Right ventricle myocardium superior (tissue), 1 donor: ENCODE data around the gene IRF2BP2. TPM values are rescaled to one million over a fixed set of nuclear protein-coding genes. Genes with fewer than 3 reads are reported as not detected.
"Not testable (repeated sequence)": the region's sequence is repeated elsewhere in the genome, so short reads cannot be mapped to it uniquely, and the experiment has no call there.

Experiments used
- ATAC-seq: fragments of 200-7000 bp; cut with Tn5 transposase; one replicate; pipeline ENCODE4 v1.9.1; 2020; ENCODE audit warnings: mild to moderate bottlenecking; ENCODE audit not compliant: poor library complexity
- DNase-seq: peaks from one replicate; pipeline ENCODE4 v3.0.0-alpha.2; 2020
- intact Hi-C: fragments of 100-400 bp; cut with DNase I; formaldehyde crosslinking; loops from one replicate; pipeline ENCODE4 v1.11.2; 2022
- total RNA-seq: library from RNA; stranded (reverse); fragmentation: NEBNext Ultra II Directional; extraction: Animal tissue kit (Norgen Biotek cat#: 25700); gene quantifications from one replicate; pipeline ENCODE4 v1.2.1, GENCODE V29; 2021
- donor health status: DM: no; HTN: yes; CAD: no; lungs with severe emphysema.

The IRF2BP2 gene
- total RNA-seq, 1 donor from 2014 or later: 119 TPM

- DNase-seq: no peak
- intact Hi-C loops: no loop called here
- no peak for ATAC-seq
Observed at GRCh38 chr1:234638832-234639799, 29.1 kb upstream of the IRF2BP2 start.

GRCh38 chr1:234634922-234635321 lies 24.9 kb upstream of the IRF2BP2 start:
- ATAC-seq, DNase-seq, intact Hi-C loops: not testable (repeated sequence)

GRCh38 chr1:234634387-234634786 lies 24.4 kb upstream of the IRF2BP2 start:
- intact Hi-C loops: no loop called here
- ATAC-seq (no peak), DNase-seq (no peak)

GRCh38 chr1:234633246-234634003 lies 23.4 kb upstream of the IRF2BP2 start:
- ATAC-seq (no peak), DNase-seq (no peak)
- intact Hi-C loops: no loop called here

- DNase-seq (no peak), ATAC-seq (no peak)
- intact Hi-C loops: no loop called here
Observed at GRCh38 chr1:234632225-234632624, 22.2 kb upstream of the IRF2BP2 start.

DNA sequence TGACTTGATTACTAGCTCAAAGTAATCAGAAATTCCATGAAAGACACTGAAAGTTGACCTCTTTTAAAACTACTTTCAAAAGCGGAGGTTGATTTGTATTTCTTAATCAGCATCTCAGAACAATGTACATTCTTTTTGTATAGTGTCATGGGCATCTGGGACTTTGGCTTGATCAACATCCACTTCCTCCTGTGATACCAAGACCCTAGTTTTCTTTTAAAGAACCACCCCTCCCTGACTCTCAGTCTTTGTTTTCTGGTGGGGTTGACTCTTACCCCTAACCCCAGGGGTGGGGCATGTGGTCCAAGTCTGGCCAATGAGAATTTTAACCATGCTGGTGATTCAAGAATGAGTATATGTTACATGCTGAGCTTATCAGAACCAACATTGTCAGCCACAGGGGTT lies 21.7 kb upstream of the IRF2BP2 start:
- intact Hi-C loops: no loop called here
- ATAC-seq (no peak), DNase-seq (no peak)

DNA sequence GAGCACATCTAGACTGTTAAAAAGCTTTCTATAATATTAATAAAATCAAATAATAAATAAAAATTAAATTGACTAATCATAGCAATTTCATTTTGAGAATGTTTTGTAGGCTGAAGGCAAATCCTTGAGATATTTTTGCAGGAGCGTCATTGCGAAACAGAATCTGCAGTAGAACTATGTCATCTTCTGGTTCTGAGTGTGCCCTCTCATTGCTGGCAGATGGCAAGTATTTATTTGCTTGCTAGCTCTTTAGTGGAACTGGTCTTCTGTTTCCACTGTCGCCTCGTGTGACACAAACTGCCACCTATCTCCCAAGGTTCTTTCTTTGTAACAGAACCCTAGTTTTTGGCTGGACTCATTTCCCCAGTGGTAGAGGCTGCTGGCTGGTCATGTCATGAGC lies 19.0 kb upstream of the IRF2BP2 start:
- ATAC-seq (no peak), DNase-seq (no peak)
- intact Hi-C loops: no loop called here

GRCh38 chr1:234628089-234628488 lies 18.1 kb upstream of the IRF2BP2 start:
- DNase-seq: no peak
- intact Hi-C loops: no loop called here

GRCh38 chr1:234627009-234627950 lies 17.3 kb upstream of the IRF2BP2 start:
- ATAC-seq (no peak), DNase-seq (no peak)
- intact Hi-C loops: no loop called here

More at GRCh38 chr1:234628089-234628488, 18.1 kb upstream of the IRF2BP2 start:
- no peak for ATAC-seq

GRCh38 chr1:234626391-234626790 lies 16.4 kb upstream of the IRF2BP2 start:
- intact Hi-C loops: no loop called here
- no peak for ATAC-seq
- no peak for DNase-seq

- DNase-seq: no peak
- ATAC-seq: no peak
- intact Hi-C loops: no loop called here
Observed at GRCh38 chr1:234624724-234625117, 14.7 kb upstream of the IRF2BP2 start.

GRCh38 chr1:234621657-234622335 lies 11.8 kb upstream of the IRF2BP2 start:
- DNase-seq: no peak
- intact Hi-C loops: no loop called here
- no peak for ATAC-seq

DNA sequence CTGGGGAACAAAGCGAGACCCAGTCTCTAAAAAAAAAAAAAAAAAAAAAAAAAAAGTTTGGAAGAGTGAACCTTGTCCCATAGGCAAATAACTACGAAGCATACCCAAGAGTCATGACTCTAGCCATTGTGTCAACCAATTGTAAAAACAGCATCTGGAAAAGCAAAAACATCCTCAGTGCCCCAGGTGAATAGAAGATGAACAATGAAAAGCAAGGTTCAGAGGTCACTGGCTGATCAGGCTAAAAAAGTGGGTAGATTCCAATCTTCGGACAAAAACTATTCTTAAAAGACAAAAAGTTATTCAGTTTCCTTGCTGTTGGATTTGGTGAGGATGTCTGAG lies 11.1 kb upstream of the IRF2BP2 start:
- intact Hi-C loops: no loop called here
- ATAC-seq (no peak), DNase-seq (no peak)

GRCh38 chr1:234620272-234621126 lies 10.5 kb upstream of the IRF2BP2 start:
- intact Hi-C loops: no loop called here
- no peak for DNase-seq
- no peak for ATAC-seq

DNA sequence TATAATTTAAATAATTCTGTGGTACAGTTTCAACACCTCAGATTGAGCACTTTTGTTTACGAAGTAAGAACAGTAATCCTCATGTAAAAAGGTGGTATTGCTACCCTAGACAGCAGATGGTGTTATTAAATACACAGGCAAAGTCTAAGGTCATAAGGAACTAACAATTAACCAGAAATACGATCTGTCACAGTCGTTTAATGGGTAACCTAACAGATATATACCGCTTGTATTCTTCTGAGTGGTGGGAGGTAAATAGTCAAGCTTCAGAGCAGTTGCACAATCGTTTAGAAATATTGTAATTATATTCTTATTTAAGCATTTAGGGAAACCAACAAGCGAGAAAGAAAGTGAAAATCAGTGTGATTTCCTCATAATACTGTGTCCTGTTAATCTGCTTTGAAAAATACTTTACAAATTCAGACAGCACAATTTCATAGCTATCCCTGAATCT lies 9.8 kb upstream of the IRF2BP2 start:
- intact Hi-C loops: no loop called here
- DNase-seq (no peak), ATAC-seq (no peak)

- intact Hi-C loops: no loop called here
- ATAC-seq (no peak), DNase-seq (no peak)
Observed at GRCh38 chr1:234619071-234619480, 9.1 kb upstream of the IRF2BP2 start.

DNA sequence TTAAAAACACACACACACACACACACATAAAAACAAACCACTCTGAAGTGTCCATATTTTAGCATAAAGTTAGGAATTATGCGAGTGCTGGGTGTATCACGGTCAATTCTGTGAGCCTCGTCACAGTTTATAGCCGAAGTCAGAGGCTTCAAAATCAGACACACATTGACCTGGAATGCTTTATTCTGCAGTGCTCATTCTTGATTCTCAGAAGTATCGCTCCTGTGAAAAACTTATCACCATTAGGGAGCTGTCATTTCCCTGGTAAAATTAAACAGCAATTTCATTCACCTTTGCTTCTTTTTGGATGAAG lies 8.7 kb upstream of the IRF2BP2 start:
- DNase-seq: no peak
- intact Hi-C loops: no loop called here

More for the DNA sequence above, 8.7 kb upstream of the IRF2BP2 start:
- ATAC-seq: no peak
